AG10803 (cell line): ENCODE measurements around the gene MRC2.
A peak's percentile ranks its signal among the peaks of the same experiment; 100 is the strongest.
"Not testable (repeated sequence)": the region's sequence is repeated elsewhere in the genome, so short reads cannot be mapped to it uniquely, and the experiment has no call there.

Source experiments
- DNase-seq: peaks from one replicate; pipeline ENCODE4 v3.0.0; 2010; ENCODE audit warnings: low read depth
- H3K4me3 ChIP-seq: 2 replicates; pipeline ENCODE4 v1.5.1; 2011; ENCODE audit warnings: mild to moderate bottlenecking, low read length, control low read depth
- TF ChIP-seq, protein P1 (sequence below): conservative IDR thresholded peaks from 2 replicates; pipeline ENCODE4 v1.5.1; 2011; ENCODE audit warnings: mild to moderate bottlenecking, low read length, control low read depth, inconsistent platforms

MRC2 gene

DNA sequence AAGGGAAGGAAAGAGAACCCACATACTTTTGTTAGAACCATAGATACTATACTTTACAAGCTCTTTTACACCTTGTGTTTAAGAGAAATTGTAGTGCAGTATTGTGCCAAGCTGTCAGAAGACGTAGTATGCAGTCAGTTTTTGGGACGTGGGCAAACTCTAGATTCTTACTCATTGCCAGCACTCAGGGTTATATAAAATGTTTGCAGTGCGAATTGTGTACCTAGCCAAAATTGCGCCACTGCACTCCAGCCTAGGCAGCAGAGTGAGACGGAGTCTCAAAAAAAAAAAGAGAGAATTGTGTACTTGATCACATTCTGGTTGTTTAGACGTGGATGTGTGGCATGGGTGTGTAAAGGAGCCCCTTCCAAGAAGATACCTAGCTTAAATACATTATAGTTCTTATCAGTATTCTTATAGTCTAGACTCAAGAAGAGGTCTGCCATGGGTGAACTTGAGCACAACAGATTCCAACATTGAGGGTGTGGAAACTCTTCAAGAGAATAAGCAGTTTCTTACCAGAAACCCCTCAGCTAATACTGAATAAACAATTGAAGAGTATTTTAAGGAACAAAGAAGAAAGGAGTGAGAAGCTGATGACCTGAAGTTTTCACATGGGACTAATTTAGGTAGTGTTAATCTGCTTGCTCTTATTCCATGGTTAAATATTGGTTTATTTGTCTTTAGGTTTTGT lies 27.4 kb upstream of the MRC2 start:
- H3K4me3 ChIP-seq = no peak overlapping the region
- TF ChIP-seq, protein P1, sequence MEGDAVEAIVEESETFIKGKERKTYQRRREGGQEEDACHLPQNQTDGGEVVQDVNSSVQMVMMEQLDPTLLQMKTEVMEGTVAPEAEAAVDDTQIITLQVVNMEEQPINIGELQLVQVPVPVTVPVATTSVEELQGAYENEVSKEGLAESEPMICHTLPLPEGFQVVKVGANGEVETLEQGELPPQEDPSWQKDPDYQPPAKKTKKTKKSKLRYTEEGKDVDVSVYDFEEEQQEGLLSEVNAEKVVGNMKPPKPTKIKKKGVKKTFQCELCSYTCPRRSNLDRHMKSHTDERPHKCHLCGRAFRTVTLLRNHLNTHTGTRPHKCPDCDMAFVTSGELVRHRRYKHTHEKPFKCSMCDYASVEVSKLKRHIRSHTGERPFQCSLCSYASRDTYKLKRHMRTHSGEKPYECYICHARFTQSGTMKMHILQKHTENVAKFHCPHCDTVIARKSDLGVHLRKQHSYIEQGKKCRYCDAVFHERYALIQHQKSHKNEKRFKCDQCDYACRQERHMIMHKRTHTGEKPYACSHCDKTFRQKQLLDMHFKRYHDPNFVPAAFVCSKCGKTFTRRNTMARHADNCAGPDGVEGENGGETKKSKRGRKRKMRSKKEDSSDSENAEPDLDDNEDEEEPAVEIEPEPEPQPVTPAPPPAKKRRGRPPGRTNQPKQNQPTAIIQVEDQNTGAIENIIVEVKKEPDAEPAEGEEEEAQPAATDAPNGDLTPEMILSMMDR = no peak

DNA sequence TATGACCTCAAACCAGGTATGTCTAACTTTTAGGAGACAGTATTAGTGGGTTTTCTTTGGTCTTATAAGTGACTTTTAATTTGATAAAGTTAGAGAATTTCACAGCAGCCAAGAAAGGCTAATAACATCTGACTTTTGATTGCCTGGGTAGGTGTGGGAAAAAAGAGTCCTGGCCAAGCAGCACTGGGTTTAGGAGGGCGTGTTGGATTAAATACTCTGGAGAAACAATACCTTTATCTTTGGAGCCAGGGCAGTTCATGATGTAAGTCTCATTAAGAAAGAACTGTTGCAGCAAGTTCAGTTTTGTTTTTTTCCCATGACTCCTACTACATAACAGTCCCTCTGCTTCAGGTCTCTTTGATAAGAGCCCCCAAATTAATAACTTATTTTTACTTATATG lies 26.7 kb upstream of the MRC2 start:
- no peak for DNase-seq
- no peak overlapping the region for H3K4me3 ChIP-seq
- TF ChIP-seq, protein P1 = no peak

More for the DNA sequence above, 27.4 kb upstream of the MRC2 start:
- DNase-seq = no peak

DNA sequence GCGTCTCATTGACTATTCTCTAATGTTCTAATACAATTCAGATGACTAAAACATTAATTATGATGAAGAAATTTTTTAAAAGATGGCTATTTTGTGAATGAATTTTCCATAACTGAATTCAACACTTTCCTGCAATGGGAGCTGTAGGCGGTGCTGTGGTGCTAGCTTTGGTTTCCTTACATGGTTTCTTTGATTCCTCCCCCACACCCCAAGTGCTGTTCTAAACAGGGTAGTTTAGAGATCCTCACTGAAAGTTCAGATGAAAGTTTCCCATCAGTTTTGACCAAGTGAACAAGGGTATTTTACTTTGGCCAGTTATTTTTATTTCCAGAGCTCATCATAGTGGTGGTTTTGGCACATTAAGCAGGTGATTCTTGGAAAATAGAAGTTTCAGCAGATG lies 26.0 kb upstream of the MRC2 start:
- TF ChIP-seq, protein P1 = peak; percentile 62
- peak; percentile 42 for DNase-seq

DNA sequence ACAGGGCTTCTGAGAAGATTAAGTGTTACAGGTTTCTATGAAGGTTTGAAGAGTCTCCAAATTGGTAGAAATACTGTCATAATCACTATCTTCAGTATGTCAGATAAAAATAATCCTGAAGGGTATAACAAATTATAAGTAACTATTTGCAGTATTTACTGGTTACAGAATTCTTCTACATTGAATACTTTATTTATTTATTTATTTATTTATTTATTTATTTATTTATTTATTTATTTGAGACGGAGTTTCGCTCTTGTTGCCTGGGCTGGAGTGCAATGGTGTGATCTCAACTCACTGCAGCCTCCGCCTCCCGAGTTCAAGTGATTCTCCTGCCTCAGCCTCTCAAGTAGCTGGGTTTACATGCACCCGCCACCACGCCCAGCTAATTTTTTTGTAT lies 23.7 kb upstream of the MRC2 start:
- not testable (repeated sequence) for H3K4me3 ChIP-seq, DNase-seq

More for the DNA sequence above, 26.0 kb upstream of the MRC2 start:
- no peak overlapping the region for H3K4me3 ChIP-seq

DNA sequence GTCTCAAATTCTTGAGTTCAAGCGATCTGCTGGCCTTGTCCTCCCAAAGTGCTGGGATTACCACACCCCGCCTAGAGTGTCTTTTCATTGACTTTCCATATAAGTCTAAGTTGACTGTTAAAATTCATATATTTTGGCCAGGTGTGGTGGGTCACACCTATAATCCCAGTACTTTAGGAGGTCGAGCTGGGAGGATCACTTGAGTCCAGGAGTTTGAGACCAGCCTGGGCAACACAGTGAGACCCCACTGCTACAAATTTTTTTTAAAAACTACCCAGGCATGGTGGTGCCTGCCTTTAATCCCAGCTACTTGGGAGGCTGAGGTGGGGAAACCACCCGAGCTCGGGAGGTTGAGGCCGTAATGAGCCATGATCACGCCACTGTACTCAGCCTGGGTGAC lies 21.9 kb upstream of the MRC2 start:
- TF ChIP-seq, protein P1 = no peak
- H3K4me3 ChIP-seq = no peak overlapping the region
- DNase-seq = no peak

DNA sequence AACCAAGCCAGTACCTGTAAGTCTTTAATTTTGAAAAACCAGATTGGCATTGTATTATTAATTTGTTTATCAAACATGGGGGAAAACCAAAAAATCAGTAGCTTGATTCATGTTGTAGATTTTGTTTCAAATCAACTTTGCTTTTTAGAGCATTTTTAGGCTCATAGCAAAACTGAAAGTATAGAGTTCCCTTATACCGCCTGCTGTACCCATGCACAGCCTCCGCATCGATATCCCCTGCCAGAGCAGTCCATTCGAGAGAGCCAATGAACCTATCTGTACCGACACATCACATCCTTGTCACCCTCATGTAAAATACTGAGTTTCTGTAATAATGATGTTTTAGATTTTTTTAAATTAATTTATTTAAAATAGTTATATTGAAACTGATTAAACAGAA lies 16.2 kb upstream of the MRC2 start:
- no peak for DNase-seq
- no peak overlapping the region for H3K4me3 ChIP-seq
- TF ChIP-seq, protein P1 = no peak

DNA sequence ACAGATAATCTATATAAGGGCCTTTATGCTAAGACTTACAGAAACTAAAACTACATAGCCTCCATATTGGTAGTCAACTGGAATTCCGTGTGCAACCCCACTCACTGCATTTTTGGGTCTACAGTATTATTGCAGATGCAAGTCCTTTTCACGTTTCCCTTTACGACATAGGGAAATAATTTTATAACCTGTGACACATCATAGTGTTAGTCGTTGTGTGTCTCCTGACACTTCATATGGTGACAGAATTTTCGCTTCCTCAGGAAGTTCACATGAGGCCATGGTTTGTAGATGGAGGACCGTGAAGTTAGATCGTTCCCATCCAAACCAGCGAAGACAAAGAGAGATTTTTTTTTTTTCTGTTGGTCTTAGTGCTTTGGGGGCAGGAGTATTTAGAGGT lies 15.7 kb upstream of the MRC2 start:
- DNase-seq = no peak
- H3K4me3 ChIP-seq = no peak overlapping the region
- TF ChIP-seq, protein P1 = no peak

DNA sequence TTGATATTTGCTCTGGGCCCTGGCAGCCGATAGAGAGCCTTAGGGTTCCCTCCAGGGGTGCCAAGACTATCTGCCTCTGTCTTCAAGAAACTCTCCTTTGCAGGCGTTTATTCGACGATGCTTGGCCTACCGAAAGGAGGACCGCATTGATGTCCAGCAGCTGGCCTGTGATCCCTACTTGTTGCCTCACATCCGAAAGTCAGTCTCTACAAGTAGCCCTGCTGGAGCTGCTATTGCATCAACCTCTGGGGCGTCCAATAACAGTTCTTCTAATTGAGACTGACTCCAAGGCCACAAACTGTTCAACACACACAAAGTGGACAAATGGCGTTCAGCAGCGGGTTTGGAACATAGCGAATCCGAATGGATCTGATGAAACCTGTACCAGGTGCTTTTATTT lies 15.2 kb upstream of the MRC2 start:
- peak; percentile 27 for DNase-seq
- not testable (repeated sequence) for H3K4me3 ChIP-seq

DNA sequence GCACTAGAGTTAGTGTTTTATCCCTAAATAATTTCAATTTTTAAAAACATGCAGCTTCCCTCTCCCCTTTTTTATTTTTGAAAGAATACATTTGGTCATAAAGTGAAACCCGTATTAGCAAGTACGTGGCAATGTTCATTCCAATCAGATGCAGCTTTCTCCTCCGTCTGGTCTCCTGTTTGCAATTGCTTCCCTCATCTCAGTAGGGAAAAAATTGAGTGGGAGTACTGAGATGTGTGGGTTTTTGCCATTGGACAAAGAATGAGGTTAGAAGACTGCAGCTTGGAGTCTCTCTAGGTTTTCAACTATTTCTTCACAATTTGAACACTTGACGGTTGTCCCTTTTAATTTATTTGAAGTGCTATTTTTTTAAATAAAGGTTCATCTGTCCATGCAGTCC lies 14.4 kb upstream of the MRC2 start:
- H3K4me3 ChIP-seq = not testable (repeated sequence)
- DNase-seq = peak; percentile 47
